ENCODE results near the gene ACOT11. TPM values are rescaled to one million over a fixed set of nuclear protein-coding genes. Genes with fewer than 3 reads are reported as not detected.

ACOT11 gene
- total and polyA plus RNA-seq, 10 of the 15 experiments (the other 5 are each of a cell fraction or from before 2014, with no cell fraction given): 0.04 to 0.85 (median 0.39) TPM; not detected in 1

GRCh38 chr1:54640863-54641836, 93.1 kb downstream of the ACOT11 start, which contains the start of gene MROH7:
MROH7 (plus strand) TSS chr1:54641786; CDS start chr1:54652927, 11,141 bp downstream.
- no peak for ATAC-seq
- no peak for FAIRE-seq
- intact Hi-C loops (cut with micrococcal nuclease; ENCODE audit: unreplicated experiment) (no loop called here), in situ Hi-C loops (cut with MboI) (no loop called here)
- H2AFZ ChIP-seq (ENCODE audit: control insufficient read depth, low read depth, low read length): no peak within 1 kb of the TSS
- no peak within 1 kb of the TSS for H3K4me2 ChIP-seq (ENCODE audit: control insufficient read depth, insufficient read depth)
- ChIA-PET RAD21 (ENCODE audit: unreplicated experiment) (no interaction called here), SMC1A (ENCODE audit: uncharacterized antibody, unreplicated experiment) (no interaction called here), POLR2A (no interaction called here), CTCF (interaction anchor here (1.5 kb wide), 1 partner anchor 33 kb away, joined by 3 read pairs; no protein-coding TSS in a partner anchor)
- no peaks in the 10 kb centered on the region; the same call in 2 of the 3 replicates for H3K9me3 ChIP-seq (replicated peaks; ENCODE audit: control insufficient read depth, insufficient read depth, low read length)
- 38% methylated on average over 8 of the region's 8 CpGs for WGBS (ENCODE audit: insufficient coverage, insufficient replicate concordance, low lambda C conversion rate, missing lambda C conversion rate)
- no peak within 1 kb of the TSS for H3K27ac ChIP-seq (ENCODE audit: control insufficient read depth, insufficient read depth)
- H3K4me1 ChIP-seq (ENCODE audit: control insufficient read depth, insufficient read depth, low read length): no peaks in the 10 kb centered on the region
- H3K36me3 ChIP-seq (ENCODE audit: control insufficient read depth in 2 of 2, insufficient read depth in 2 of 2, low read length in 1 of 2): no peaks in the 10 kb centered on the region
- no peaks in the 10 kb centered on the region for H3K27me3 ChIP-seq (replicated peaks in 1 of 2; ENCODE audit: control insufficient read depth in 2 of 2, insufficient read depth in 2 of 2, low read length in 1 of 2)
- no peak within 1 kb of the TSS for H3K4me3 ChIP-seq
- BruUV-seq (replicated peaks): no TSS peak
- DNase-seq (ENCODE audit: low read depth, low spot score): no peak
- H3K79me2 ChIP-seq (ENCODE audit: control insufficient read depth, insufficient read depth, low read length): no peaks in the 10 kb centered on the region
- TF ChIP-seq REST (IDR thresholded peaks at IDR 0.05; ENCODE audit: low read depth, low read length) (no peak), SP1 (IDR thresholded peaks at IDR 0.05; ENCODE audit: low read depth, low read length) (no peak), SMAD1 (IDR thresholded peaks at IDR 0.05; ENCODE audit: low read depth, partially characterized antibody) (no peak), NR2C1 (IDR thresholded peaks at IDR 0.05) (no peak), LARP7 (IDR thresholded peaks at IDR 0.05) (no peak)
- TF ChIP-seq, protein P1, sequence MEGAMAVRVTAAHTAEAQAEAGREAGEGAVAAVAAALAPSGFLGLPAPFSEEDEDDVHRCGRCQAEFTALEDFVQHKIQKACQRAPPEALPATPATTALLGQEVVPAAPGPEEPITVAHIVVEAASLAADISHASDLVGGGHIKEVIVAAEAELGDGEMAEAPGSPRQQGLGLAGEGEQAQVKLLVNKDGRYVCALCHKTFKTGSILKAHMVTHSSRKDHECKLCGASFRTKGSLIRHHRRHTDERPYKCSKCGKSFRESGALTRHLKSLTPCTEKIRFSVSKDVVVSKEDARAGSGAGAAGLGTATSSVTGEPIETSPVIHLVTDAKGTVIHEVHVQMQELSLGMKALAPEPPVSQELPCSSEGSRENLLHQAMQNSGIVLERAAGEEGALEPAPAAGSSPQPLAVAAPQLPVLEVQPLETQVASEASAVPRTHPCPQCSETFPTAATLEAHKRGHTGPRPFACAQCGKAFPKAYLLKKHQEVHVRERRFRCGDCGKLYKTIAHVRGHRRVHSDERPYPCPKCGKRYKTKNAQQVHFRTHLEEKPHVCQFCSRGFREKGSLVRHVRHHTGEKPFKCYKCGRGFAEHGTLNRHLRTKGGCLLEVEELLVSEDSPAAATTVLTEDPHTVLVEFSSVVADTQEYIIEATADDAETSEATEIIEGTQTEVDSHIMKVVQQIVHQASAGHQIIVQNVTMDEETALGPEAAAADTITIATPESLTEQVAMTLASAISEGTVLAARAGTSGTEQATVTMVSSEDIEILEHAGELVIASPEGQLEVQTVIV (IDR thresholded peaks at IDR 0.05; ENCODE audit: borderline replicate concordance, partially characterized antibody): no peak
- no peaks in the 10 kb centered on the region for H4K20me1 ChIP-seq (ENCODE audit: control insufficient read depth, insufficient read depth)
- no peak within 1 kb of the TSS for H3K9ac ChIP-seq (ENCODE audit: control insufficient read depth, insufficient read depth, low read length)
